Smooth muscle cell (in vitro differentiated cells): Measurements from ENCODE around the gene TFF1. TPM values are rescaled to one million over a fixed set of nuclear protein-coding genes. Genes with fewer than 3 reads are reported as not detected.

Experiments used
- DNase-seq: peaks from one replicate; lab custom pipeline; 2025; ENCODE audit not compliant: unreplicated experiment; lab: John Stamatoyannopoulos, UW
- H2AFZ ChIP-seq: fragments of 200-600 bp; sonication (generic); 2 replicates; pipeline ENCODE4 v1.6.0; 2016; ENCODE audit warnings: antibody characterized with exemption, low read depth, mild to moderate bottlenecking
- H3F3A ChIP-seq: fragments of 200-600 bp; sonication (generic); 2 replicates; pipeline ENCODE4 v1.6.0; 2017; ENCODE audit warnings: antibody characterized with exemption, low read depth
- H3K27ac ChIP-seq: fragments of 200-600 bp; sonication (generic); 2 replicates; pipeline ENCODE4 v1.5.1; 2016; ENCODE audit warnings: low read depth, mild to moderate bottlenecking
- H3K27me3 ChIP-seq: fragments of 200-600 bp; sonication (generic); 2 replicates; pipeline ENCODE4 v1.6.1; 2016; ENCODE audit warnings: low read depth, mild to moderate bottlenecking
- H3K36me3 ChIP-seq: fragments of 200-600 bp; sonication (generic); 2 replicates; pipeline ENCODE4 v1.5.1; 2016; ENCODE audit warnings: low read depth
- H3K4me1 ChIP-seq: fragments of 200-600 bp; sonication (generic); 2 replicates; pipeline ENCODE4 v1.5.1; 2016; ENCODE audit warnings: low read depth
- H3K4me2 ChIP-seq: fragments of 200-600 bp; sonication (generic); 2 replicates; pipeline ENCODE4 v1.6.0; 2016; ENCODE audit warnings: mild to moderate bottlenecking
- H3K4me3 ChIP-seq: fragments of 200-600 bp; sonication (generic); 2 replicates; pipeline ENCODE4 v1.5.1; 2016; ENCODE audit warnings: mild to moderate bottlenecking
- H3K79me2 ChIP-seq: fragments of 200-600 bp; sonication (generic); 2 replicates; pipeline ENCODE4 v1.6.0; 2016; ENCODE audit warnings: low read depth, mild to moderate bottlenecking
- H3K9ac ChIP-seq: fragments of 200-600 bp; sonication (generic); 2 replicates; pipeline ENCODE4 v1.6.0; 2016; ENCODE audit warnings: low read depth
- H3K9me3 ChIP-seq: fragments of 200-600 bp; sonication (generic); replicated peaks from 2 replicates; pipeline ENCODE4 v1.5.1; 2016; ENCODE audit warnings: low read depth
- H4K20me1 ChIP-seq: fragments of 200-600 bp; sonication (generic); 2 replicates; pipeline ENCODE4 v1.6.0; 2016; ENCODE audit warnings: low read depth
- WGBS: methylation state at CpG from one replicate; pipeline ENCODE4 v1.1.7; 2016; ENCODE audit warnings: low lambda C conversion rate; 5-methylcytosine and 5-hydroxymethylcytosine counted together
- polyA plus RNA-seq: library from polyadenylated mRNA; unstranded; fragments of >200 nt; fragmentation: Nextera tagmentation; extraction: Ambion mirVana; gene quantifications from 2 replicates; pipeline ENCODE4 v1.2.1, GENCODE V29; 2016
- total RNA-seq: library from RNA; depleted of rRNA; stranded (reverse); fragments of >200 nt; gene quantifications from 2 replicates; pipeline ENCODE4 v1.2.3, GENCODE V29; 2014
- TF ChIP-seq, protein P1 (sequence below): fragments of 200-600 bp; sonication (generic); IDR thresholded peaks from 2 replicates; pipeline ENCODE4 v1.5.1; 2017; ENCODE audit warnings: borderline replicate concordance, mild to moderate bottlenecking, antibody characterized with exemption; ENCODE audit not compliant: insufficient read depth, poor library complexity, severe bottlenecking

Gene TFF1
- total and polyA plus RNA-seq, 2 experiments from 2014 or later = 7.9 to 8.6 TPM

DNA sequence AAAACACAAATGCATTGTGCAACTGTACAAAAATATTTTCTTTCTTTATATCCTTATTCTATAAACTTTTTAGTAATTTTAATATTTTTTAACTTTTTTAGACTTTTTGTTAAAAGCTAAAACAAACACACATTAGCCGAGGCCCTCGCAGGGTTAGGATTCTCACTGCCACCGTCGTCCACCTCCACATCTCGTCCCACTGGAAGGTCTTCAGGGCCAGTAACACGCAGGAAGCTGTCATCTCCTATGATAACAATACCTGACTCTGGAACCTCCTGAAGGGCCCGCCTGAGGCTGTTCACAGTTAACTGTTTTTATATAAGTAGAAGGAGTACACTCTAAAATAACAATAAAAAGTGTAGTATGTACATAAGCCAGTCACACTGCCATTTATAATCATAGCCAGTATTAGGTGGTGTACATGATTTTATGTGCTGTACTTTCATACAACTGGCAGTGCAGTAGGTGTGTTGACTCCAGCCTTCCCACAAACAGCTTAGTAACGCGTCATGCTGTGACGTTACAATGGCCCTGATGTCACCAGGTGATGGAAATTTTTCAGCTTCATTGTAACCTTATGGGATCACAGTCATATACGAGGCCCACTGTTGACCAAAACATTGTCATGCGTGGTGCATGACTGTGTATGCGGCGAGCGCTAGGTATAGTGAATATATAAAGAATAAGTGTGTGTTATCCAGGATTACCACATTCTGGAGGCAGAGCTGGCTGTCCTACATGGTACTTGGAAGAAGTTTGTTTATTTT lies 24.4 kb downstream of the TFF1 start:
- Histone ChIP-seq H3K27ac (no peak overlapping the region), H3K36me3 (no peaks in the 10 kb centered on the region), H3K79me2 (no peaks in the 10 kb centered on the region), H3K4me3 (no peak overlapping the region), H3K4me1 (no peaks in the 10 kb centered on the region), H4K20me1 (no peaks in the 10 kb centered on the region), H3F3A (no peaks in the 10 kb centered on the region), H3K9ac (no peak overlapping the region), H3K9me3 (no peaks in the 10 kb centered on the region), H2AFZ (no peak overlapping the region), H3K4me2 (no peak overlapping the region), H3K27me3 (no peaks in the 10 kb centered on the region)
- no peak for DNase-seq
- WGBS = 95% methylated on average over 15 of the region's 15 CpGs
- TF ChIP-seq, protein P1, sequence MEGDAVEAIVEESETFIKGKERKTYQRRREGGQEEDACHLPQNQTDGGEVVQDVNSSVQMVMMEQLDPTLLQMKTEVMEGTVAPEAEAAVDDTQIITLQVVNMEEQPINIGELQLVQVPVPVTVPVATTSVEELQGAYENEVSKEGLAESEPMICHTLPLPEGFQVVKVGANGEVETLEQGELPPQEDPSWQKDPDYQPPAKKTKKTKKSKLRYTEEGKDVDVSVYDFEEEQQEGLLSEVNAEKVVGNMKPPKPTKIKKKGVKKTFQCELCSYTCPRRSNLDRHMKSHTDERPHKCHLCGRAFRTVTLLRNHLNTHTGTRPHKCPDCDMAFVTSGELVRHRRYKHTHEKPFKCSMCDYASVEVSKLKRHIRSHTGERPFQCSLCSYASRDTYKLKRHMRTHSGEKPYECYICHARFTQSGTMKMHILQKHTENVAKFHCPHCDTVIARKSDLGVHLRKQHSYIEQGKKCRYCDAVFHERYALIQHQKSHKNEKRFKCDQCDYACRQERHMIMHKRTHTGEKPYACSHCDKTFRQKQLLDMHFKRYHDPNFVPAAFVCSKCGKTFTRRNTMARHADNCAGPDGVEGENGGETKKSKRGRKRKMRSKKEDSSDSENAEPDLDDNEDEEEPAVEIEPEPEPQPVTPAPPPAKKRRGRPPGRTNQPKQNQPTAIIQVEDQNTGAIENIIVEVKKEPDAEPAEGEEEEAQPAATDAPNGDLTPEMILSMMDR = no peak

DNA sequence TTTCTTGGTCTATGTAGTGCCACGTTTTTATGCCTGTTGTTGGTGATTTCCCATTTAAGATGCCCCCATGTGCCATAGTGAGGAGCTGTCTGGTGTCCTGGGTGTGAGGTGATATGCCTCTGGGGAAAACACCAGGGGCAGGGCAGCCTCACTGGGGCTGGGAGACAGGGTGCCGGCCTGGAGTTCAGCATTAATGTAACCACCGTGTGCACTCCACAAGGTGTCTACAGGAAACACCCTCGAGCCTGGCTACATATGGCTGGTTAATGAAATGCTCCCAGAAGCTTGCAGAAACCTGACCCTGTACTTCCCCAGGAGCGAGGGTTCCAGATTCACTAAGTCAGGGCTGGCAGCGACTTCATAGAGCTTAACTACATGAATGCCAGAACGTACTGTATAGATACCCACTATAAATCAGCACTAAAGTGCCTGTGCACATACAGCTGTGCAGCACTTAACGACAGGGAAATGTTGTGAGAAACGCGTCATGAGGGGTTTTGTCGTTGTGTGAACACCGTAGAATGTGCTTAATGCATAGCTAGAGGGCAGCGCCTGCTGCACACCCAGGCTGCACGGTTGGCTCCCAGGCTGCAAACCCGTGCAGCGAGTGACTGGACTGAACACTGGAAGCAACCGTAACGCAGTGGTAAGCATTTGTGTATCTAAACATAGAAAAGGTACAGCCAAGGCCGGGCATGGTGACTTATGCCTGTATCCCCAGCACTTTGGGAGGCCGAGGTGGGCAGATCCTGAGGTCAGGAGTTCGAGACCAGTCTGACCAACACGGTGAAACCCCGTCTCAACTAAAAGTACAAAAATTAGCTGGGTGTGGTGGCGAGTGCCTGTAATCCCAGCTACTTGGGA lies 25.9 kb downstream of the TFF1 start:
- WGBS = 91% methylated on average over 24 of the region's 24 CpGs
- H3K4me1 ChIP-seq = peaks cover 10% of the 10 kb centered on the region
- no peak overlapping the region for H3K4me2 ChIP-seq
- no peak overlapping the region for H3K9ac ChIP-seq
- H3K27me3 ChIP-seq = no peaks in the 10 kb centered on the region
- no peak overlapping the region for H2AFZ ChIP-seq
- no peak overlapping the region for H3K4me3 ChIP-seq
- DNase-seq = no peak
- H3K79me2 ChIP-seq = no peaks in the 10 kb centered on the region
- no peak overlapping the region for H3K27ac ChIP-seq
- no peaks in the 10 kb centered on the region for H3K9me3 ChIP-seq
- H3K36me3 ChIP-seq = no peaks in the 10 kb centered on the region
- TF ChIP-seq, protein P1 = no peak
- no peaks in the 10 kb centered on the region for H3F3A ChIP-seq
- no peaks in the 10 kb centered on the region for H4K20me1 ChIP-seq

DNA sequence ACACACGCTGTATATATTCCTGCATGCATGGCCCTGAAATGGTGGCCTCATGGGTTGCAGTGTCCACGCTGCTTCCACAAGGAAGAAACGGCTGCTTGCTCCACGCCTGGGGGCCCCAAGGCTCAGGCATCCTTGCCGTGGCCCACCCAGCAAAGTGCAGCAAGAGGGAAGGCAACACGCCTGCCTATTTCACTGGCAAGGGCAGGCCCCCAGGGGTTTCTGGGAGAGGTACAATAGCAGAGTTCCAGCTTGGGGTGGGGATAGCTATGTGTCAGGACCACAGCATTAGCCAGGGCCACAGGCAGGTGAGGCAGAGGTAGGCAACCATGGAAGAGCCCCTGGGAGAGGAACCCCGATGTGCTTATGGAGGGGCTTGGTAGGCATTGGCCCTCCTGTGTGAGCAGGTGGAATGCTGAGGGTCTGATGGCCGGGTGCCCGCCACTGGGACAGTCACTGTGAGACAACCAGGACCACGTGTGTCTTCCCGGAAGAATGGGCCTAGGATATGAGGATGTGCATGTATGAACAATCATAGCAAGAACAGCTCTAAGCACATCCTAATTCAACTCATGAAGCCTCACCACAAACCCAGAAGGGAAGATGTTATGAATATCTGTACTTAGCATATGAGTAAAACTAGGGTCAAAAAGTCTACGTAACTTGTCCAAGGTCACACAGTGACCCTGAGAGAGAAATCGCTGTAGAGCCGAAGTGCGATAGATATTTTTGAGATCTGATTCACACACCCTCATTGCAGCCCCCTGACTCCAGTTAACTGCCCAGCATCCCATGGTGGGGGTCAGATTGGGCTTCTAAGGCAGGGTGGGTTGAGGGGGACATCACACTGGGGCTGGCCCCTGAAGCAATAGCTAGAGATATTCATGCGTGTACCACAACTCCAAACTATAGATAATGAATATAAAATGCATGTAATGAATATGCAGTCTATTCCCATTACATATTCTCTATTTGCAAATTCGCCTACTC lies 27.3 kb downstream of the TFF1 start:
- Histone ChIP-seq H2AFZ (no peak overlapping the region), H3K9me3 (no peaks in the 10 kb centered on the region), H3K4me2 (no peak overlapping the region), H3K4me3 (no peak overlapping the region), H3F3A (no peaks in the 10 kb centered on the region), H3K9ac (no peak overlapping the region), H4K20me1 (no peaks in the 10 kb centered on the region), H3K4me1 (peaks cover 10% of the 10 kb centered on the region), H3K36me3 (no peaks in the 10 kb centered on the region), H3K27me3 (no peaks in the 10 kb centered on the region), H3K79me2 (no peaks in the 10 kb centered on the region), H3K27ac (no peak overlapping the region)
- 96% methylated on average over 17 of the region's 17 CpGs for WGBS
- TF ChIP-seq, protein P1 = no peak
- no peak for DNase-seq
